NCI-H146 treated with DMSO at 0.1 percent for 48 hours (cell line): ENCODE data around the gene EXD3.
"Not testable (repeated sequence)": the region's sequence is repeated elsewhere in the genome, so short reads cannot be mapped to it uniquely, and the experiment has no call there.

Experiments used
- DNase-seq: peaks from one replicate; lab custom pipeline; 2025; ENCODE audit not compliant: unreplicated experiment; lab: John Stamatoyannopoulos, UW

The EXD3 gene

GRCh38 chr9:137422604-137423513 lies at the start of gene EXD3, which contains the start of gene NOXA1:
TSS of gene EXD3 (minus strand) at chr9:137423162. CDS start at chr9:137395357, 27,805 bp downstream.
TSS of gene NOXA1 (plus strand) at chr9:137423393. CDS start at chr9:137423530, 137 bp downstream.
- peak; percentile 58 for DNase-seq

- DNase-seq, result no peak
Observed at GRCh38 chr9:137470785-137471184, 47.8 kb upstream of the EXD3 start.

- DNase-seq, result no peak
Observed at GRCh38 chr9:137467896-137468295, 44.9 kb upstream of the EXD3 start.

- no peak for DNase-seq
Observed at GRCh38 chr9:137467161-137467581, 44.2 kb upstream of the EXD3 start.

- not testable (repeated sequence) for DNase-seq
Observed at GRCh38 chr9:137466389-137467085, 43.6 kb upstream of the EXD3 start.

- DNase-seq, result no peak
Observed at GRCh38 chr9:137465720-137466388, 42.9 kb upstream of the EXD3 start.

GRCh38 chr9:137465000-137465719 lies 42.2 kb upstream of the EXD3 start:
- no peak for DNase-seq

GRCh38 chr9:137464291-137464999 lies 41.5 kb upstream of the EXD3 start:
- DNase-seq, result no peak

GRCh38 chr9:137463931-137464290 lies 40.9 kb upstream of the EXD3 start:
- no peak for DNase-seq

- no peak for DNase-seq
Observed at GRCh38 chr9:137462986-137463930, 40.3 kb upstream of the EXD3 start.

- no peak for DNase-seq
Observed at GRCh38 chr9:137462396-137462985, 39.5 kb upstream of the EXD3 start.

- DNase-seq, result no peak
Observed at GRCh38 chr9:137461663-137462395, 38.9 kb upstream of the EXD3 start.

GRCh38 chr9:137461316-137461662 lies 38.3 kb upstream of the EXD3 start:
- no peak for DNase-seq

GRCh38 chr9:137460363-137461315 lies 37.7 kb upstream of the EXD3 start:
- DNase-seq, result no peak

- no peak for DNase-seq
Observed at GRCh38 chr9:137459601-137460362, 36.8 kb upstream of the EXD3 start.

- peak; percentile 55 for DNase-seq
Observed at GRCh38 chr9:137459152-137459600, 36.2 kb upstream of the EXD3 start, which contains the start of gene NSMF. TSS of gene NSMF (minus strand) at chr9:137459334. CDS start at chr9:137459102, 232 bp downstream.
